HG02588 (cell line): ENCODE data around the gene MPIG6B.
A peak's percentile ranks its signal among the peaks of the same experiment; 100 is the strongest.
"Not testable (repeated sequence)": the region's sequence is repeated elsewhere in the genome, so short reads cannot be mapped to it uniquely, and the experiment has no call there.

Source experiments
- ATAC-seq: cut with Tn5 transposase; IDR thresholded peaks from one replicate; pipeline ENCODE4 v1.9.1; 2021; ENCODE audit warnings: mild to moderate bottlenecking, moderate library complexity; ENCODE audit not compliant: unreplicated experiment

Gene MPIG6B

GRCh38 chr6:31700740-31701401 is 22.3 kb upstream of the MPIG6B start:
- no peak for ATAC-seq

GRCh38 chr6:31701666-31702404 is 21.3 kb upstream of the MPIG6B start:
- no peak for ATAC-seq

- no peak for ATAC-seq
Observed at GRCh38 chr6:31702405-31702818, 20.8 kb upstream of the MPIG6B start.

GRCh38 chr6:31702819-31703716 is 20.1 kb upstream of the MPIG6B start, which contains the start of gene ABHD16A:
TSS of gene ABHD16A (minus strand) at chr6:31703324. CDS start at chr6:31703281, 43 bp downstream.
- ATAC-seq = peak; percentile 89

GRCh38 chr6:31705931-31706330 is 17.2 kb upstream of the MPIG6B start:
- no peak for ATAC-seq

GRCh38 chr6:31706599-31706998 is 16.6 kb upstream of the MPIG6B start, which contains the start of gene LY6G6F:
TSS of gene LY6G6F (plus strand) at chr6:31706866. CDS start at chr6:31706907, 41 bp downstream.
- no peak for ATAC-seq

GRCh38 chr6:31707701-31708100 is 15.5 kb upstream of the MPIG6B start:
- no peak for ATAC-seq

- no peak for ATAC-seq
Observed at GRCh38 chr6:31708224-31708623, 14.9 kb upstream of the MPIG6B start.

GRCh38 chr6:31709157-31709556 is 14.0 kb upstream of the MPIG6B start:
- ATAC-seq = not testable (repeated sequence)

- no peak for ATAC-seq
Observed at GRCh38 chr6:31710523-31711219, 12.5 kb upstream of the MPIG6B start.

GRCh38 chr6:31711233-31711632 is 11.9 kb upstream of the MPIG6B start:
- ATAC-seq = no peak

GRCh38 chr6:31712296-31712695 is 10.9 kb upstream of the MPIG6B start:
- no peak for ATAC-seq

GRCh38 chr6:31713465-31713864 is 9.7 kb upstream of the MPIG6B start:
- ATAC-seq = no peak

GRCh38 chr6:31713991-31714684 is 9.0 kb upstream of the MPIG6B start:
- no peak for ATAC-seq

GRCh38 chr6:31715022-31715958 is 7.9 kb upstream of the MPIG6B start, which contains the start of gene LY6G6D:
TSS of gene LY6G6D (plus strand) at chr6:31715348. CDS start at chr6:31715356, 8 bp downstream.
- ATAC-seq = no peak

- no peak for ATAC-seq
Observed at GRCh38 chr6:31717499-31718222, 5.5 kb upstream of the MPIG6B start.

- no peak for ATAC-seq
Observed at GRCh38 chr6:31718265-31718664, 4.9 kb upstream of the MPIG6B start.

- no peak for ATAC-seq
Observed at GRCh38 chr6:31719001-31719400, 4.2 kb upstream of the MPIG6B start.
